B cell (primary cell): ENCODE measurements around the gene HK3. TPM values are rescaled to one million over a fixed set of nuclear protein-coding genes. Genes with fewer than 3 reads are reported as not detected.

Source experiments
- ATAC-seq: fragments of 200-7000 bp; cut with Tn5 transposase; one replicate; pipeline ENCODE4 v1.10.0; 2021; ENCODE audit warnings: low read depth, mild to moderate bottlenecking, moderate number of reproducible peaks, moderate library complexity
- CTCF ChIA-PET: fragments of 350-600 bp; sonication (Branson Sonifier 250); formaldehyde crosslinking; loops from one replicate; lab custom pipeline; 2021; ENCODE audit warnings: antibody characterized with exemption, inconsistent platforms; lab: Charles Lee
- POLR2A ChIA-PET: fragments of 350-600 bp; sonication (Branson Sonifier 250); formaldehyde crosslinking; loops from one replicate; lab custom pipeline; 2021; ENCODE audit warnings: antibody characterized with exemption; lab: Charles Lee
- DNase-seq: peaks from one replicate; pipeline ENCODE4 v3.0.0; 2013
- H2AFZ ChIP-seq: 2 replicates; pipeline ENCODE4 v1.6.1; 2012; ENCODE audit warnings: mild to moderate bottlenecking, low read depth, low read length; ENCODE audit not compliant: insufficient read depth, poor library complexity, severe bottlenecking
- H3K27ac ChIP-seq, 2 donors: 1 replicate in 1 of 2; 2 replicates in 1 of 2; pipeline ENCODE4 v1.5.1; 2012 to 2013; ENCODE audit warnings: low read length in 2 of 2, mild to moderate bottlenecking in 2 of 2, moderate library complexity in 1 of 2
- H3K27me3 ChIP-seq, 4 experiments: fragments of 200-600 bp in 1 of 4; sonication (generic) in 1 of 4; replicated peaks in 1 of 4; 1 replicate in 2 of 4; 2 replicates in 2 of 4; pipeline versions ENCODE4 v1.6.1 to v1.7.0; 2013 to 2016; ENCODE audit warnings: low read length in 3 of 4, mild to moderate bottlenecking in 2 of 4, mixed read lengths in 1 of 4, moderate library complexity in 1 of 4; ENCODE audit not compliant: insufficient read depth in 4 of 4, control insufficient read depth in 3 of 4; ENCODE audit errors: control extremely low read depth in 1 of 4
- H3K36me3 ChIP-seq, 2 experiments: replicated peaks in 1 of 2; 1 replicate in 1 of 2; 2 replicates in 1 of 2; pipeline versions ENCODE4 v1.6.1 to v1.7.1; 2013; ENCODE audit warnings: low read length in 1 of 2; ENCODE audit not compliant: insufficient read depth in 2 of 2, control insufficient read depth in 1 of 2; ENCODE audit errors: control extremely low read depth in 1 of 2, extremely low read depth in 1 of 2
- H3K4me1 ChIP-seq, 2 donors: fragments of 200-600 bp in 1 of 2; sonication (generic) in 1 of 2; 1 replicate in 1 of 2; 2 replicates in 1 of 2; pipeline versions ENCODE4 v1.5.1 to v1.6.1; 2013 to 2017; ENCODE audit warnings: low read length in 2 of 2; ENCODE audit not compliant: control insufficient read depth in 2 of 2, insufficient read depth in 2 of 2
- H3K4me2 ChIP-seq: replicated peaks from 2 replicates; pipeline ENCODE3; 2012; ENCODE audit warnings: mild to moderate bottlenecking, low read depth, low read length; ENCODE audit not compliant: poor library complexity, severe bottlenecking
- H3K4me3 ChIP-seq, 5 experiments: fragments of 200-600 bp in 1 of 5; sonication (generic) in 1 of 5; 1 replicate in 3 of 5; 2 replicates in 2 of 5; pipeline versions ENCODE4 v1.5.1 to v1.7.0; 2011 to 2016; ENCODE audit warnings: low read length in 4 of 5, mild to moderate bottlenecking in 4 of 5, low read depth in 2 of 5, control low read depth in 1 of 5, moderate library complexity in 1 of 5; ENCODE audit not compliant: insufficient read depth in 1 of 5; ENCODE audit errors: control extremely low read depth in 1 of 5, extremely low read depth in 1 of 5
- H3K79me2 ChIP-seq: fragments of 200-600 bp; sonication (generic); one replicate; pipeline ENCODE4 v1.6.0; 2016; ENCODE audit warnings: low read length; ENCODE audit not compliant: control insufficient read depth, insufficient read depth
- H3K9ac ChIP-seq: fragments of 200-600 bp; sonication (generic); 2 replicates; pipeline ENCODE4 v1.6.1; 2017; ENCODE audit warnings: mild to moderate bottlenecking, low read length, moderate library complexity
- H3K9me3 ChIP-seq, 3 donors: one replicate each; pipeline versions ENCODE4 v1.6.1 to v1.7.1; 2013; ENCODE audit warnings: low read length in 2 of 3; ENCODE audit not compliant: control insufficient read depth in 2 of 3, insufficient read depth in 1 of 3; ENCODE audit errors: control extremely low read depth in 1 of 3
- H4K20me1 ChIP-seq: 2 replicates; pipeline ENCODE4 v1.6.0; 2012; ENCODE audit warnings: mild to moderate bottlenecking, low read length; ENCODE audit not compliant: insufficient read depth, control insufficient read depth, poor library complexity, severe bottlenecking
- H3K27ac Mint-ChIP-seq: one replicate; pipeline ENCODE4 v1.8.0; 2021; ENCODE audit warnings: mixed read lengths
- H3K27me3 Mint-ChIP-seq: one replicate; pipeline ENCODE4 v1.8.0; 2021; ENCODE audit warnings: mixed read lengths
- H3K4me1 Mint-ChIP-seq: one replicate; pipeline ENCODE4 v1.8.0; 2021; ENCODE audit warnings: mixed read lengths
- H3K4me3 Mint-ChIP-seq: one replicate; pipeline ENCODE4 v1.8.0; 2021; ENCODE audit warnings: mixed read lengths
- H3K9me3 Mint-ChIP-seq: one replicate; pipeline ENCODE4 v1.8.0; 2022; ENCODE audit warnings: mixed read lengths; ENCODE audit not compliant: insufficient read depth
- EZH2 ChIP-seq: IDR thresholded peaks from 2 replicates; pipeline ENCODE4 v1.6.1; 2012; ENCODE audit warnings: borderline replicate concordance, low read depth, mild to moderate bottlenecking, moderate library complexity, low read length; ENCODE audit not compliant: insufficient read depth, poor library complexity, severe bottlenecking
- WGBS: methylation state at CpG from one replicate; pipeline ENCODE4 v1.1.5; 2013; ENCODE audit warnings: missing lambda C conversion rate; ENCODE audit not compliant: insufficient coverage; 5-methylcytosine and 5-hydroxymethylcytosine counted together
- intact Hi-C: fragments of 100-400 bp; cut with micrococcal nuclease; formaldehyde crosslinking; loops from one replicate; pipeline ENCODE4 v1.10.0; 2022
- polyA plus RNA-seq: library from polyadenylated mRNA; depleted of rRNA; stranded (reverse); fragments of >200 nt; gene quantifications from 2 replicates; pipeline ENCODE4 v1.2.3, GENCODE V29; 2012
- total RNA-seq, 2 donors: library from RNA; stranded (reverse); fragments of 120-200 nt in 1 of 2; gene quantifications; 1 replicate in 1 of 2; 2 replicates in 1 of 2; pipeline versions ENCODE4 v1.2.3 to v1.2.4, GENCODE V29; 2013 to 2022
- TF ChIP-seq, protein P1 (sequence below): fragments of 200-600 bp; IDR thresholded peaks from one replicate; pipeline ENCODE4 v1.8.0; 2022; ENCODE audit warnings: antibody characterized with exemption, mild to moderate bottlenecking

Gene HK3
- total and polyA plus RNA-seq, 2 donors (not counting 1 experiment from before 2014, with no cell fraction given): 0.30 to 5.0 TPM

GRCh38 chr5:176884571-176884890 lies 14.6 kb downstream of the HK3 start:
- Histone ChIP-seq H3K9me3 (no peaks in the 10 kb centered on the region), H3K27me3 (peaks cover 0 to 2% (median 0%) of the 10 kb centered on the region in 4 experiments), H3K36me3 (no peaks in the 10 kb centered on the region), H4K20me1 (no peaks in the 10 kb centered on the region), H3K79me2 (no peaks in the 10 kb centered on the region), H3K4me3 (no peak overlapping the region), H2AFZ (no peak overlapping the region), H3K4me2 (no peak overlapping the region), H3K4me1 (no peaks in the 10 kb centered on the region), H3K27ac (no peak overlapping the region), H3K9ac (no peak overlapping the region)
- DNase-seq: no peak
- Mint-ChIP-seq H3K4me3 (no peak overlapping the region), H3K9me3 (no peaks in the 10 kb centered on the region), H3K27ac (no peak overlapping the region), H3K27me3 (peaks cover 7% of the 10 kb centered on the region), H3K4me1 (no peaks in the 10 kb centered on the region)
- ChIA-PET POLR2A (no interaction called here), CTCF (no interaction called here)
- ATAC-seq: no peak
- WGBS: 84% methylated on average over 4 of the region's 4 CpGs
- no peak for TF ChIP-seq EZH2
- intact Hi-C loops: no loop called here

DNA sequence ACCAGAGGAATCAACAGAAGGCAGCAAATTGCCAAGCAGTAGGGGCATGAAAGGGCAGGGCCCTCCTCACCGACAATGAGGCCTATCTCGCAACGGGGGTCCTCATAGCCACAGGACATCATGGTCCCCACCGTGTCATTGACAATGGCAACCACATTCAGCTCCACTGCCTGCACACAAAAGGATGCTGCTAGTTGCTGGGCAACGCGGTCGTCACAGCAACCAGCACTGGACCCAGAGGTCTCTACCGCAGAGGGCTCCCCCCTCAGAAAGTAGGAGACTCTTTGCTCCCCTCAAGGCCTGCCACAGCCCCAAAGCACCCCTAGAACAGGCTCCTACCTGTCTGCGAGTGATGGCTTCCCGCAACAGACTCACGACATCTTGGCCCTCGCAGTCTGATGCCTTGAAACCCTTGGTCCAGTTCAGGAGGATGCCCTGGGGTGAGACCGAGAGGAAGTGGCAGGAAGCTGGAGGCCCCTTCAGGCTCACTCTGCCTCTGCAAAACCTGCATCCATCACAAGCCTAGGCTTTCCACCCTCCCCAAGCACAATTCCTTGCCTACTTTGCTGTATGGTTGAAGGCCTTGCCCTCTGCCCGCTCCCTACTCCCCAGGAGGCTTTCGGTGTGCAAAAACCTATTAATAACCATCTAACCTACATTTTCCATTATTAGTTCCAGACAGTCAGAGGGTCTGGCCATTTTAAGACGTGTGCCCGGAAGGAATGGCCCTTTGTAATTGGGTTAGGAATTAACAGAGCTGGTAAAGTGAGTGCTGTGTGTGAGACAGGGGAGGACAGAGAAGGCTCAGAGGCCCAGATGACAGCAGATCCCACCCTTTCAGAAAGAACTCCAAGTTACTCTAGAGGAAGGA lies 15.2 kb downstream of the HK3 start:
- Mint-ChIP-seq H3K9me3 (no peaks in the 10 kb centered on the region), H3K4me3 (no peak overlapping the region), H3K27ac (no peak overlapping the region), H3K4me1 (no peaks in the 10 kb centered on the region), H3K27me3 (peaks cover 9% of the 10 kb centered on the region)
- 96% methylated on average over 15 of the region's 17 CpGs for WGBS
- no peak overlapping the region for H3K4me2 ChIP-seq
- H3K27me3 ChIP-seq: peaks cover 0 to 2% (median 0%) of the 10 kb centered on the region in 4 experiments
- H3K79me2 ChIP-seq: no peaks in the 10 kb centered on the region
- H3K9me3 ChIP-seq: no peaks in the 10 kb centered on the region
- DNase-seq (no peak), ATAC-seq (no peak)
- TF ChIP-seq, protein P1, sequence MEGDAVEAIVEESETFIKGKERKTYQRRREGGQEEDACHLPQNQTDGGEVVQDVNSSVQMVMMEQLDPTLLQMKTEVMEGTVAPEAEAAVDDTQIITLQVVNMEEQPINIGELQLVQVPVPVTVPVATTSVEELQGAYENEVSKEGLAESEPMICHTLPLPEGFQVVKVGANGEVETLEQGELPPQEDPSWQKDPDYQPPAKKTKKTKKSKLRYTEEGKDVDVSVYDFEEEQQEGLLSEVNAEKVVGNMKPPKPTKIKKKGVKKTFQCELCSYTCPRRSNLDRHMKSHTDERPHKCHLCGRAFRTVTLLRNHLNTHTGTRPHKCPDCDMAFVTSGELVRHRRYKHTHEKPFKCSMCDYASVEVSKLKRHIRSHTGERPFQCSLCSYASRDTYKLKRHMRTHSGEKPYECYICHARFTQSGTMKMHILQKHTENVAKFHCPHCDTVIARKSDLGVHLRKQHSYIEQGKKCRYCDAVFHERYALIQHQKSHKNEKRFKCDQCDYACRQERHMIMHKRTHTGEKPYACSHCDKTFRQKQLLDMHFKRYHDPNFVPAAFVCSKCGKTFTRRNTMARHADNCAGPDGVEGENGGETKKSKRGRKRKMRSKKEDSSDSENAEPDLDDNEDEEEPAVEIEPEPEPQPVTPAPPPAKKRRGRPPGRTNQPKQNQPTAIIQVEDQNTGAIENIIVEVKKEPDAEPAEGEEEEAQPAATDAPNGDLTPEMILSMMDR: no peak
- TF ChIP-seq EZH2: no peak
- intact Hi-C loops: no loop called here
- H3K9ac ChIP-seq: no peak overlapping the region
- H4K20me1 ChIP-seq: no peaks in the 10 kb centered on the region
- no peaks in the 10 kb centered on the region for H3K36me3 ChIP-seq
- H3K27ac ChIP-seq: no peak overlapping the region
- H3K4me3 ChIP-seq: no peak overlapping the region
- H2AFZ ChIP-seq: no peak overlapping the region
- POLR2A ChIA-PET: no interaction called here
- CTCF ChIA-PET: no interaction called here
- no peaks in the 10 kb centered on the region for H3K4me1 ChIP-seq
